GM12891 (cell line): ENCODE measurements around the gene OTUB1.

ENCODE experiments used
- POLR2A ChIP-seq: IDR thresholded peaks from 2 replicates; pipeline ENCODE4 v1.6.1; 2011; ENCODE audit warnings: low read depth, low read length, control low read depth
- POLR2AphosphoS5 ChIP-seq: IDR thresholded peaks from 2 replicates; pipeline ENCODE4 v1.6.1; 2011; ENCODE audit warnings: low read depth, low read length, control low read depth
- POU2F2 ChIP-seq: IDR thresholded peaks from 2 replicates; pipeline ENCODE4 v1.6.1; 2011; ENCODE audit warnings: low read depth, mild to moderate bottlenecking, control low read depth, low read length, moderate library complexity
- TAF1 ChIP-seq: IDR thresholded peaks from 2 replicates; pipeline ENCODE4 v1.6.1; 2011; ENCODE audit warnings: low read depth, low read length, control low read depth

- no peak; the same call in 1 of the 2 replicates for TF ChIP-seq POLR2AphosphoS5
- no peak for TF ChIP-seq POLR2A
- TF ChIP-seq TAF1 = no peak
- TF ChIP-seq POU2F2 = no peak
Measured at GRCh38 chr11:63978551-63979239, 7.5 kb upstream of the OTUB1 start.
